H7 (cell line): Measurements from ENCODE around the gene GDPD2. TPM values are rescaled to one million over a fixed set of nuclear protein-coding genes. Genes with fewer than 3 reads are reported as not detected.
"Not testable (repeated sequence)": the region's sequence is repeated elsewhere in the genome, so short reads cannot be mapped to it uniquely, and the experiment has no call there.

Experiments
- DNase-seq: peaks from one replicate; pipeline ENCODE4 v3.0.0; 2012
- H3K27me3 ChIP-seq: 2 replicates; pipeline ENCODE4 v1.6.0; 2011; ENCODE audit warnings: mild to moderate bottlenecking, low read length; ENCODE audit not compliant: control insufficient read depth, insufficient read depth
- H3K36me3 ChIP-seq: replicated peaks from 2 replicates; pipeline ENCODE4 v1.5.1; 2011; ENCODE audit warnings: low read length; ENCODE audit not compliant: control insufficient read depth, insufficient read depth
- H3K4me3 ChIP-seq: 2 replicates; pipeline ENCODE4 v1.5.1; 2011; ENCODE audit warnings: low read depth, mild to moderate bottlenecking, control low read depth, low read length, moderate library complexity; ENCODE audit not compliant: insufficient read depth
- total RNA-seq: library from RNA; depleted of rRNA; stranded (reverse); fragments of >200 nt; shearing (Covaris generic); gene quantifications from 2 replicates; pipeline ENCODE4 v1.2.3, GENCODE V29; 2014; rRNA removed

The GDPD2 gene
- total RNA-seq, result 1.5 and 2.0 TPM in 2 replicates

- Histone ChIP-seq H3K27me3 (no peaks in the 10 kb centered on the region), H3K4me3 (peak within 1 kb of the TSS; percentile 14; the same call in 1 of the 2 replicates)
- peak; percentile 73 for DNase-seq
Measured at GRCh38 chrX:70422851-70423341, at the start of gene GDPD2. Gene GDPD2, plus strand, starts transcription at chrX:70423314. Its CDS starts 1,671 bp downstream, at chrX:70424985.

GRCh38 chrX:70386235-70386634 is 36.9 kb upstream of the GDPD2 start:
- no peak for DNase-seq
- no peak overlapping the region for H3K4me3 ChIP-seq
- no peaks in the 10 kb centered on the region for H3K27me3 ChIP-seq
- H3K36me3 ChIP-seq, result no peaks in the 10 kb centered on the region; the same call in 1 of the 2 replicates

More at GRCh38 chrX:70422851-70423341, at the start of gene GDPD2:
- peaks cover 3% of the 10 kb centered on the region for H3K36me3 ChIP-seq

GRCh38 chrX:70398899-70399298 is 24.2 kb upstream of the GDPD2 start:
- Histone ChIP-seq H3K27me3 (no peaks in the 10 kb centered on the region), H3K4me3 (no peak overlapping the region), H3K36me3 (peaks cover 3% of the 10 kb centered on the region)
- DNase-seq, result no peak

GRCh38 chrX:70400181-70400580 is 22.9 kb upstream of the GDPD2 start:
- not testable (repeated sequence) for H3K27me3 ChIP-seq, H3K4me3 ChIP-seq, H3K36me3 ChIP-seq, DNase-seq

GRCh38 chrX:70402721-70403120 is 20.4 kb upstream of the GDPD2 start:
- Histone ChIP-seq H3K36me3 (peaks cover 8% of the 10 kb centered on the region), H3K27me3 (no peaks in the 10 kb centered on the region), H3K4me3 (no peak overlapping the region)
- no peak for DNase-seq

- no peak for DNase-seq
- Histone ChIP-seq H3K27me3 (no peaks in the 10 kb centered on the region), H3K36me3 (peaks cover 9% of the 10 kb centered on the region), H3K4me3 (no peak overlapping the region)
Measured at GRCh38 chrX:70405003-70405402, 18.1 kb upstream of the GDPD2 start.

- no peak overlapping the region for H3K4me3 ChIP-seq
- no peak for DNase-seq
- H3K36me3 ChIP-seq, result peaks cover 3% of the 10 kb centered on the region
- no peaks in the 10 kb centered on the region for H3K27me3 ChIP-seq
Measured at GRCh38 chrX:70410921-70411320, 12.2 kb upstream of the GDPD2 start.

GRCh38 chrX:70411475-70411874 is 11.6 kb upstream of the GDPD2 start:
- Histone ChIP-seq H3K4me3 (no peak overlapping the region), H3K27me3 (no peaks in the 10 kb centered on the region), H3K36me3 (peaks cover 3% of the 10 kb centered on the region)
- no peak for DNase-seq

- DNase-seq, result peak; percentile 52
- Histone ChIP-seq H3K36me3 (peaks cover 3% of the 10 kb centered on the region), H3K4me3 (no peak overlapping the region), H3K27me3 (no peaks in the 10 kb centered on the region)
Measured at GRCh38 chrX:70421618-70422017, 1.5 kb upstream of the GDPD2 start.

GRCh38 chrX:70423936-70424675 is 992 bp downstream of the GDPD2 start:
- Histone ChIP-seq H3K36me3 (no peaks in the 10 kb centered on the region; the same call in 1 of the 2 replicates), H3K27me3 (no peaks in the 10 kb centered on the region), H3K4me3 (no peak overlapping the region)
- DNase-seq, result no peak

- Histone ChIP-seq H3K27me3 (no peaks in the 10 kb centered on the region), H3K4me3 (no peak overlapping the region), H3K36me3 (no peaks in the 10 kb centered on the region; the same call in 1 of the 2 replicates)
- no peak for DNase-seq
Measured at GRCh38 chrX:70424801-70425200, 1.7 kb downstream of the GDPD2 start.

- no peak for DNase-seq
- H3K36me3 ChIP-seq, result no peaks in the 10 kb centered on the region
- H3K27me3 ChIP-seq, result no peaks in the 10 kb centered on the region
- H3K4me3 ChIP-seq, result no peak overlapping the region
Measured at GRCh38 chrX:70426286-70427278, 3.5 kb downstream of the GDPD2 start.

- Histone ChIP-seq H3K36me3 (no peaks in the 10 kb centered on the region), H3K27me3 (no peaks in the 10 kb centered on the region), H3K4me3 (no peak overlapping the region)
- no peak for DNase-seq
Measured at GRCh38 chrX:70427365-70427764, 4.3 kb downstream of the GDPD2 start.

GRCh38 chrX:70429759-70430158 is 6.6 kb downstream of the GDPD2 start:
- no peak for DNase-seq
- no peak overlapping the region for H3K4me3 ChIP-seq

More at GRCh38 chrX:70429759-70430158, 6.6 kb downstream of the GDPD2 start:
- Histone ChIP-seq H3K27me3 (no peaks in the 10 kb centered on the region), H3K36me3 (no peaks in the 10 kb centered on the region)
